Right ventricle myocardium superior (tissue), 1 donor: ENCODE measurements around the gene MREG. TPM values are rescaled to one million over a fixed set of nuclear protein-coding genes. Genes with fewer than 3 reads are reported as not detected.

Experiments
- ATAC-seq: fragments of 200-7000 bp; cut with Tn5 transposase; one replicate; pipeline ENCODE4 v1.9.1; 2020; ENCODE audit warnings: mild to moderate bottlenecking; ENCODE audit not compliant: poor library complexity
- DNase-seq: peaks from one replicate; pipeline ENCODE4 v3.0.0-alpha.2; 2020
- intact Hi-C: fragments of 100-400 bp; cut with DNase I; formaldehyde crosslinking; loops from one replicate; pipeline ENCODE4 v1.11.2; 2022
- long read RNA-seq: library from polyadenylated mRNA; unstranded; transcript quantifications from one replicate; pipeline ENCODE4 v2.0.0, GENCODE V29; 2021
- total RNA-seq: library from RNA; stranded (reverse); fragmentation: NEBNext Ultra II Directional; extraction: Animal tissue kit (Norgen Biotek cat#: 25700); gene quantifications from one replicate; pipeline ENCODE4 v1.2.1, GENCODE V29; 2021
- donor health status: DM: no; HTN: yes; CAD: no; lungs with severe emphysema.

Gene MREG, protein sequence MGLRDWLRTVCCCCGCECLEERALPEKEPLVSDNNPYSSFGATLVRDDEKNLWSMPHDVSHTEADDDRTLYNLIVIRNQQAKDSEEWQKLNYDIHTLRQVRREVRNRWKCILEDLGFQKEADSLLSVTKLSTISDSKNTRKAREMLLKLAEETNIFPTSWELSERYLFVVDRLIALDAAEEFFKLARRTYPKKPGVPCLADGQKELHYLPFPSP
- total RNA-seq: 0.38 TPM
- long read RNA-seq, partial matches to known transcripts: 0 of 1 reads
- long read RNA-seq, other reads (novel, unspliced or antisense): 0 of 1 reads

DNA sequence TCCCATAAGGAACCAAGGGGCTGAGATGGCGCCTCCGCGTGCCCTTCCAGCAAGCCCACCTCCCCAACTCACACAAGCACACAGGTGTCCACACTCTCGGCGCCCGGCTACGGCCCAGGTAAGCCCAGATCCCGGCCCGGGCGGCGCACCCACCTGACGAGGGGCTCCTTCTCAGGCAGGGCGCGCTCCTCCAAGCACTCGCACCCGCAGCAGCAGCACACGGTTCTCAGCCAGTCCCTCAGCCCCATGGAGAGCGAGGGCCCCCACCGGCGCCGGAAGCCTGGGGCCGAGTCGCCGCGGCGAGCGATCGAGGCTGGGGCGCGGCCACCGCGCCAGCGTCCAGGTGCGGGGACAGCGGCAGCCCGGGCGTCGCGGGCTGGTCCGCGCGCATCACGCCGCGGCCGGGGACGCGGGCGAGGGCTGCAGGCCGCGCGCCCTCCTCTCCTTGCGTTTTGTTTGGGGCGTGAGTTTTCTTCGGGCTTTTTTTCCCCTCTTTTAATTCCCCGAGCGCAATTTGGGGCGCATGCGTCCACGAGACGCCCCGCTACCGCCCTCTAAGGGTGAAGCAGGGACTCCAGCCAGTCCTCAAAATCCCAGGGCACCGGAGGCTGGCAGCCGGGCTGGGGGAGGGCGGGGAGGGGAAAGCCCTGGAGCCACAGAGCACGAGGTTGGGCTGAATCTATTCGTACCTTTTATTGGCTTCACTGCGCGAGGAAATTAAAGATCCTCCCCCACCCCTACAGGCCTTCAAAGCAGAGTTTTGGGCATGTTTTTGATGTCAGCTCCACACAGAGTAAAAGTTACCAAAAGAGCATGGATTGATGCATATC, at the start of gene MREG:
TSS of gene MREG (minus strand) at position 472 of the 830 bp plus-strand sequence. CDS start at position 248, 224 bp downstream.
- peak; percentile 89 for ATAC-seq
- DNase-seq: peak; percentile 77
- intact Hi-C loops: no loop called here

DNA sequence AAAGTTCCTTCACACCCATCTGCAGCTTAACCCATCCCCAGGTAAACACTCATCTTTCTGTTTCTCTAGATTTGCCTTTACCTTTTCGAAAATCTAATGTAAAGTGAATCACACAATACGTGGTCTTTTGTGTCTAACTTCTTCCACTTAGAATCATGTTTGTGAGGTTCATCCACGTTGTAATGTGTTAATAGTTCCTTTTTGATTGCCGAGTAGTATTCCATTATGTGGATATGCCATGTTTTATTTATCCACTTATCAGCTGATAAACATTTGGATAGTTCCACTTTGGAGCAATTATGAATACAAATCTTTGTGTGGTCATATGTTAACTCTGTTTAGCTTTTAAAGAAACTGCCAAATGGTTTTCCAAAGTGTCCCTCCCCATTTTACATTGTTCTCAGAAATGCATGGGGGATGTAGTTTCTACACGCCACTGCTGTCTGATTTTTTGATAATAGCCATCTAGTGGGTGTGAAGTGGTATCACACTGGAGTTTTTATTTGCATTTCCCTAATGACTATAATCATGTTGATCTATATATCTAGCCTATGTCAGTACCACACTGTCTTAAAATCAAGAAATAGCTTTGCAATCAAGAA, 46.0 kb upstream of the MREG start:
- no peak for ATAC-seq
- DNase-seq: no peak
- intact Hi-C loops: no loop called here

DNA sequence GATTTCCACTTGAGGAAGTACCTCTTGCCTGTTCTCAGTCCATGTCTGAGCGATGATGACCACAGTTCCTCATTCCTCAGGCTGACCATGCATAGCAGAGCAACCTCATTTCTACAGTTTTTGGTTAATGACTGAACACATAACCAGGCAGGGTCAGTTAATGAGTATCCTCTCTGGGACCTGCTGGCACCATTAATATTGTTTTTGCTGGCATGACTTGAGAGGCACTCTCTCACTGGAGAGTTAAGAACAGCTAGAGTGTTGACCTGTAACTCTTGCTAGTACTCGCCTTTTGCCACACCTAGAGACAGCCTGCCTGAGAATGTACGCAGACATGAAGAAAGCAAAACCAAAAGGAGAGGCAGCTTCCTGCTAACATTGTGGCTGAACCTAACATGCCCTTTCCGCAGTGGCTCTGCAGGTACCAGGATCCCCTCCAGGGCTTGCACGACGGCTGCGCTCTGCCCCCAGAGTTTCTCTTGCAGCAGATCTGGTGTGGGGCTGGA, 44.4 kb upstream of the MREG start:
- no peak for ATAC-seq
- intact Hi-C loops: no loop called here
- no peak for DNase-seq

DNA sequence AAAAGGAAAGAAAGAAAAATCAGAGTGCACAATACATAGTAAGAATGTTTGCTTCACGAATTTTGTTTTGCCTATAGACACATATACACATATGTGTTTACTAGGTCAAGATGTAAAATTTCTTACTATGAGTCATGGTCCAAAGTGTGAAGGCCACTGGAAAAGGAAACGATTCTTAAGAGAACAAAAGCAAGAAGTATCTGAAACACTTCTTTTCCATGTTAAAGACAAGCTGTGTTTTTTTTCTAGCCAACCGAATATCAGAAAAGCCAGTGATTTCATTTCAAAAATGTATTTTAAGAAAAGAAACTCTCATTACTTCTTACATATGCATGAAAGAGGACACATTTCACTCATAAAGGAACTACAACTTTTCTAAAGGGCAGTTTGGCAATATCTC, 43.4 kb upstream of the MREG start:
- DNase-seq: no peak
- ATAC-seq: no peak
- intact Hi-C loops: no loop called here

DNA sequence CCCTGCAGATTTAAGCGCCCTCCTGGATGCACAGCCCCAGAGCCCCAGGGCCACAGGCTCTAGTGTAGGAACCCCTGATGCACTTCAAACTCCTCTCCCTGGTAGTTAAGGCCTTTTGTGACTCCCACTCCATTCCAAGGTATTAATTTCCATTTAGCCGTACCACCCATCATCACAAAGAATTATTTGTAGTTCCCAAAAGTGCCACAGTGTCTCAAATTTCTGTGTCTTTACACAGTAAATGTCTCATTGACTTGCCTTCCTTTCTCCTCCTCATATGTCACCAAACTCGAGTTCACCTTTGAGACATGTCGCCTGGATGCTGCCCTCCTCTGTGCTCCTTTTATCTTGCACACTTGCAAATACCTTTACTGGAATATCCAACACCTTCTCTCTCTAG, 42.3 kb upstream of the MREG start:
- intact Hi-C loops: no loop called here
- no peak for DNase-seq
- no peak for ATAC-seq

DNA sequence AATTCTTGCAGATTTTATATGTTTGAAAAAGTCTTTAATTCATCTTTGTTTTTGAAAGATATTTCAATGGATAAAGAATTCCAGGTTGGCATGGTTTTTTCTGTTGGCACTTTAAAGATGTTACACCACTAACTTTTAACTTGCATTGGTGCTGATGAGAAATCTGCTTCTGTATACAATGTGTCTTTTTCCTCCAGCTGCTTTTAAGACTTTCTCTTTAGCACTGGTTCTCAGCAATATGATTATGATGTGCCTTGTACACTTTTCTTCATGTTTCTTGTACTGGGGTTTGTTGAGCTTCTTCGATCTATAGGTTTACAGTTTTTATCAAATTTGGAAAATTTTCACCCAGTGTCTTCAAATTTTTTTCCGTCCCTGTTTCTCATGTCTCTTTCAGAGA, 39.1 kb upstream of the MREG start:
- ATAC-seq: no peak
- no peak for DNase-seq
- intact Hi-C loops: no loop called here

DNA sequence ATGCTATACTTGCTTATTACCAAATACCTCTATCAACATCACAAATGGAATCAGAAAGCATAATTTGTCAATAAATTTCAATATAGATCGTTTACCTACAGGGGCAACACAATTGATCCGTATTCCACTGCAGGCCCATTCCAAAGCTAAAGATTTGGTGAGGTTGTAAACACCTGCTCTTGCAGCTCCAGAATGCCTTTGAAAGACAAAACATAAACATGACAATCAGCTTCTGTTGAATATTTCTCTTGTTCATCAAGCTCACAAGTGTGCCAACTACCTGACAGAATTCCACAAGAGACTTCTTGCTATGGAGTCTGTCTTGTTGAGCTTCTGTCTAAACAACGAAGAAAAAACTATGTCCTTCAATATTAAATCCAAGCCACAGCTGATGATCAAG, 38.0 kb upstream of the MREG start:
- intact Hi-C loops: no loop called here
- DNase-seq (no peak), ATAC-seq (no peak)

DNA sequence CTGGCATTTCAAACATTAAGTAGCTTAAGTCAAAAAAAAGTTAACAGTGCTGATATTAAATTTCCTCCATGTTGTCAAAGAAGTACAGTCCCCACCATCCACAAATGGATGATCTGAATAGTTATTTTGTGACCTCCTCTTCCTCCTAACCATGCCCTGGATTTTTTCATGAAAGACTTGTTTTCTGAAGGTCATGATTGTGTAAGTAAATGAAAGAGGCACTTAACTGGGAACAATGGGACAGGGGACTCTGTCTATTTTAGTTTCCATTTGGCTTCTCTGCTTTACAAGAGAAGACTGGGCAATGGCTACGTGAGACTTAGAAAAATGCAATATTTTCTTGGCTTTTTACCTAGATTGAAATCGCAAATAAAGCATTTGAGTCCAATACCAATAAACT, 36.1 kb upstream of the MREG start:
- intact Hi-C loops: no loop called here
- DNase-seq (no peak), ATAC-seq (no peak)

DNA sequence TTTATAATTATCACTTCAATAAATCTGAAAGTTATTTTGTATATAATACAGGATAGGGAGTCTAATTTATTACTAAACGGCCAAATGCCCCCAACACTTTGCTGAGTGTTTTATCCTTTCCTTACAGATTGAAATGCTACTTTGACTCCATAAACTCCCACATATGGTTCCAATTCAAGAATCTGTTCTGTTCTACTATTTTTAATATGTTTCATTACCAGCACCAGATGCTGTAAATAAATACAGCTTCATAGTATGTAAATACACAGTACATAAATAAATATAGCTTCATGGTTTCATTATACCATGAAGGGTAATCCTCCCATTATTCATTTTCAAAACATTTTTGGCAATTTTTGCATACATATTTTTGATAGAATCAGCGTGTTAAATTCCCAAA, 34.0 kb upstream of the MREG start:
- ATAC-seq: no peak
- intact Hi-C loops: no loop called here
- no peak for DNase-seq

DNA sequence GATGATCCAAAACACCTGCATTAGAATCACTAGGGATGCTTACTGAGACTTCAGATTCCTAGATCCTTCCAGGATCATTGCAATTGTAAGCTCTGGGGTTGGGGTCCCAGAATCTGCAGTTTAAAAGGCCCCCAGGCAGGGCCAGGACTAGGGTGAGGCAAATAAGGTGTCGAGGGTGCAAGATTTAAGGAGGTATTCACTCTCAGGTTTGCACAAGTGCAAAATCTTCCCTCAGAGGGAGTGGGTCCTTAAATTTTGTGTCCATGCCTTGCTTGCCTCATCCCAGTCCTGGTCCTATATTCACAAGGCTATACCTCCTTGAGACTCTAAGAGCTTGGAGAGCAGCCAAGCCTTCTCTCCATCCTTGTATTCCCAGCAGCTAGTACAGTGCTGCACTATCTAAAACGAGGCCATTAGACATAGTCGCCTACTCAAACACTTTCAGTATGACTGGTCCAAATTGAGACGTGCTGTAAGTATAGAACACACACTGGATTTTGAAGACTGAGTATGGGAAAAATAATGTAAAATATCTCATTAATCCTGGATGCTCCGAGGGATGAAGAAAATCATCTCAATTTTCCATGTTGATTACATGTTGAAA, 31.6 kb upstream of the MREG start:
- DNase-seq: no peak
- intact Hi-C loops: no loop called here
- ATAC-seq: no peak

DNA sequence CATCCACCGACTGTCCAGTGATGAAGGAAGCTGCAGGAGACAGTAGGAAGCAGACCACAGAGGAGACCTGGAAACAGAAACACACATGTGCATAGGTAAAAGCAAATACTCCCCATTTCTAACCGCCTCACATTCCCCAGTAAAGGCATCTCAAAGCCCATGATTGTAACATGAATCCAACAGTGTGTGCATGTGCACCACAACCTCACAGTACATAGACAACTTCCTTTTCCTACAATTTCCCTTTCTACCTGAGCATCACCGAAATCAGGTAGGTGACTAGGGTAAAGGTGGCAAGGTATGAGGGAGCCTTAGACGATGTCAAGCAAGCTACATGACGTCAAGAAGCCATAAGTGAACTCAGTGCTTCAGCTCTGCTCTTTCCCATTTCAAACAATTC, 30.6 kb upstream of the MREG start:
- DNase-seq (no peak), ATAC-seq (no peak)
- intact Hi-C loops: no loop called here

DNA sequence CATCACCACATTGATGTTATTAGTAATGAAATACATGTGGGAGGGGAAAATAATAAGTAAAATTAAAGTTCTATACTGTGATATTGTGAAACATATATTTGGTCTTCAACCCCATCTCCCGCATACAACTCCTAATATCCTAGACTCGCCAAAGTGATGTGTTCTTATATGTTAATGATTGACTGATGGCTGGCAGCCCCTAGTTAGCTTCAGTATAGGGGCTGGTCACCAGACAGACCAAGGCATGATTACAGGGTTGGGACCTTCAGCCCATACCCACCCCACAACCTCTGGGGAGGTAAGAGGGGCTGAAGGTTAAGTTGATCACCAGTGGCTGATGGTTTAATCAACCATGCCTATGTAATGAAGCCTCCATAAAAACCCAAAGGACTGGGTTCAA, 28.1 kb upstream of the MREG start:
- ATAC-seq: no peak

DNA sequence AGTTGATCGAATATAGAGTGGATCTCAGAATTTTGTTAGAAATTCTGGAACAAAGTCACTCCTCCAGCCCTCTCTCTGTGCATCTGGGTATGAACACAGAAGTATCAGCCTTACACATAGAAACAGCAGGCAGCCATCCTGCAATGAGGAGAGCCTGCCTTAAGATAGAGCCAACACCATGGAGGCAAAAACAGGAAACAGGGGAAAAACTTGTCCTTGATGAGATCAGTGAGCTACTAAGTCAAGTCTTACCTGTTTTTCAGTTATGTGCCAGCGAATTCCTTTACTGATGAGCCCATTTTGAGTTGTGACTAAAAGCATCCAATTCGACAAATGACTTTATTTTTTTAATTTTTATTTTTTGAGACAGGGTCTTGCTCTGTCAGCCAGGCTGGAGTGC, 26.6 kb upstream of the MREG start:
- intact Hi-C loops: loop anchor here (2.0 kb wide), 1 partner anchor 21 kb away; no protein-coding TSS in a partner anchor
- ATAC-seq: no peak

More for the DNA sequence above, 28.1 kb upstream of the MREG start:
- DNase-seq: no peak
- intact Hi-C loops: loop anchor here (2.0 kb wide), 1 partner anchor 19 kb away; no protein-coding TSS in a partner anchor

DNA sequence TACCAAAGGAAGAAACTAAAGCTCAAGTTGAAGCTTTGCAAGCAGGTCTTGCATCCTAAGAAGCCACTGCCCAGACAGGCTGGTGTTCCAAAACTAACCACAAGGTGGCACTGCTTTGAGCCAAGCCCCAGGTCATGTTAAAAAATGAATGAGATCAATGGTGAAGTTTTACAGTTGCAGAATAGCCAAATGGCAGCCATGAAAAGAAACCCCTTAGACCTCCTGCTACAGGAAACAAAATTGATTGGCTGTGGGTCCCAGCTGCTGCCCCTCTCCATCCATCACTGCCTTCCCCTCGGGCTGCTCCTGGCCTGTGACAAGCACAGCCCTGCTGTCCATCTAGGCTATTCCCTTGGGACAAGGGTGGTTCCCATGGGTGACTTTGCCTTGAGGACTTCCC, 20.7 kb upstream of the MREG start:
- DNase-seq (peak; percentile 64), ATAC-seq (peak; percentile 79)
- intact Hi-C loops: no loop called here

More for the DNA sequence above, 26.6 kb upstream of the MREG start:
- DNase-seq: no peak

DNA sequence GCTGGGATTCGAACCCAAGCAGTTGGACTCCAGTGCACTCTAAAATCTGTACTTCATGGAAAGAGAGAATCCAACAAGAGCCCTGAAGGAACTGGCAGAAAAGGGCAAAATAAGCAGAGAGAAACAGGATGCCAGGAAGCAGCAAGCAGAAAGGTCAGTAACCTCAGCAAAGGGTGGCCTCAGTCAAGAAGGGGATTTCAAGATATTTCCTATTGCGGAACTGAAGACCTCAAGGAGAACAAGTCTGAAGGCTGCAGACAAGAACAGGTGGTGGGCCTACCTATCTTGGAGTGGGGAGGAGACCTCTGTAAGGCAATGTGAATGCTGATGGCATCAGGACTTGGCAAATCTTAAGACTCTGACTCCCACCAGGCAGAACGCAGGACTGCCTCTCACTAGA, 20.1 kb upstream of the MREG start:
- ATAC-seq (no peak), DNase-seq (no peak)
- intact Hi-C loops: no loop called here

DNA sequence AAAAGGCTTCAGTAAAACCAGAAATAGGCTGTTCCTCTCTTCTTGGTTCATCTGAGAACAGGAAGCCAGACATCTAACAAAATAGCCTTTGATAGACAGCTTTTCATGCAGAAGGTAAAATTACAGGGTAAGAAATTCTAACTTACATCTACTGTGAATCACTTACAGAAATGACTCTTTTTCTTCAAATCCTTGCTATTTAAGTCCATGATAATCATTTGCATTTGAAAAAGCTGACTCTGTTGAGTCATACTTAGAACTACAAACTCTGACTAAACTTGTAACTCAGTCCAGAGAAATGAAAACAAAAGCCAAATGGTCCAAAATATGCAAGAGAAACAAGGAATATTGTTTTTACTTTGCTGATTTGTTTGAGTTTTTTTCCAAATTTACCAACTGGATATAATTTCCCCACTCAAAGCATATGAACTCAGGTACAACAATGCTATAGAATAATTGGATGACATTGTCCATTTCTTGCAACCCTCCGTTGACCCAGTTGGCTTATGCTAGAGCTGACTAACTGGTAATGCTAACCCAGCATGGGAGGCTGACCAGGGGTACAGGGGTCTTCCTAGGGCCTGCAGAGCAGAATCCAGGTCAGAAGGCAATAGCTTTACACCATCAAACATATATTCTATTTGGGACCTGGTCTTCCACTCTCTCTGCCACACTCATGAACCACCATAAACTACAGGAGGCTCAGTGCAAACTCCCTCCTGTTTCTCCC, 18.8 kb upstream of the MREG start:
- no peak for DNase-seq
- intact Hi-C loops: no loop called here

DNA sequence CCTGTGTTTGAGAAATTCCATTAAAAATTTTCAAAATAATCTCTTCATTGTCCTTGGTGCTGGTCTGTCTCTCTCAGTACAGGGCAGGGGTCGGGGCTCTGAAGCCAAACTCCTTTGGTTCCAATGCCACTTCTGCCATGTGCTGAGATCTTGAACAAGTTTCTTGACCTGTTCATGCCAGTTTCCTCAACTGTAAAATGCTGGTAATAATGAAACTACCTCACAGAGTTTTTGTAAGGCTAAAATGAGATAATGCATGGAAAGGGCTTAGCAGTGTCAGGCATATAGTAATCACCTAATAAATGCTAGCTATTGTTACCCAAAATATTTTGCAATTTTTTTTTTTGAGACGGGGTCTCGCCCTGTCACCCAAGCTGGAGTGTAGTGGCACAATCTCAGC, 16.9 kb upstream of the MREG start:
- ATAC-seq (no peak), DNase-seq (no peak)
- intact Hi-C loops: no loop called here

More for the DNA sequence above, 18.8 kb upstream of the MREG start:
- no peak for ATAC-seq

DNA sequence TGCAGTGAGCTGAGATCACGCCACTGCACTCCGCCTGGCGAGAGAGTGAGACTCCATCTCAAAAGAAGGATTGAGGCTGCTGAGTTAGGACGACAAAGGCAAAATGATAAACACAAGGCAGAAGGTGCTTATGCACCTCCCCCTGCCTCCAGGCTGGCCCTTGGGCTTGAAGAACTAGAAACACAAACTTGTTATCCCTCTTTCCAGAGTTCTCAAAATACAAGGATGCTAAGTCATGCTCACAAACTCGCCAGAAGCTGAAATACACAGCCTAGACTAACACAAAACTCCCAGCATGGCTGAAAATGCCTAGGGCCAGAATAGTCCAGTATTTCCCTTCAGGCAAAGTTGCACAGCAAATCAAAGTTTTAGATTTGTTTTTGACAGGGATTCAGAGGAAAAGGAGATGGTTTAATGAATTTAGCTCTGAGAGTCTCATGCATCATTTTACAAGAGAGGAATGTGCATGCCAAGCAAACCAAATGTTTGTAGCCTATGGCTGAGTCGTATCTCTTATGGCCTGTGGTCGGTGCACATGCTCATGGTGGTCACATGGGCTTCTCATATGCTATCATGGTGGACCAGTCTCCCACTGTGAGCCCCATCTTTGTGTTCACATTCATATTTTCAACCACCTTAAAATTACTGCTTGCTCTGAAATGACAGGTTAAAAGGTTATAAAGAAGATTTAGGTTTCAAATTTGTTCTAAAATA, 16.2 kb upstream of the MREG start:
- intact Hi-C loops: no loop called here
- no peak for ATAC-seq
- no peak for DNase-seq
